Putamen (tissue), 1 donor: ENCODE results near the gene SLC2A6.

Source experiments
- DNase-seq: peaks from one replicate; pipeline ENCODE4 v3.0.0-alpha.2; 2016; ENCODE audit warnings: low spot score

SLC2A6 gene

DNA sequence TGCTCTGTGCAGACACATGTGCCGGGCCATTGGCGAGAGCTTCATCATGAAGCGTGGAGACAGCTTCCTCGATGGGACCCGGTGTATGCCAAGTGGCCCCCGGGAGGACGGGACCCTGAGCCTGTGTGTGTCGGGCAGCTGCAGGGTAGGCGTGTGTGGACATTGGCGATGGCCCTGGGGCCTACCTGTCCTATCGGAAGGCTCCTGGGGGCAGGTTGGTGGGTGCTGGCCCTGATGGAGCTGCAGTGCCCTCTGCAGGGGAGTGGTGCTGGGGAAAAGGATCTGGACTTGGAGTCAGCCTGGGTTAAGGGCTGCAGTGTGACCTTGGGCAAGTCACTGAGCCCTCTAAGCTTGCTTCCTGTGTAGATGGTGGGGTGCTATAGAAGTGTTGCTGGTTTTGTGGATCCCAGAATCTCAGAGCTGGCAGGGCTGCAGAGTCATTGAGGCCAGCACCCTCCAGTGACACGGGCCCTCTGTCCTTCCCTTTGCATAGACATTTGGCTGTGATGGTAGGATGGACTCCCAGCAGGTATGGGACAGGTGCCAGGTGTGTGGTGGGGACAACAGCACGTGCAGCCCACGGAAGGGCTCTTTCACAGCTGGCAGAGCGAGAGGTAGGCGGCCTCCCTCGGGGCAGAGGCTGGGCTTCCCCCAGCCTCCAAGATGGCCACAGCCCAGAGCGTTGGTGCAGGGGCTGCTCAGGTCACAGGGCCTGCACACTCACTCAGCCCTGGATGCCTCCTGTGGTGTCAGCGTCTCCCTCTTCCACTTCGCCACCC is 41.0 kb downstream of the SLC2A6 start:
- DNase-seq: no peak

DNA sequence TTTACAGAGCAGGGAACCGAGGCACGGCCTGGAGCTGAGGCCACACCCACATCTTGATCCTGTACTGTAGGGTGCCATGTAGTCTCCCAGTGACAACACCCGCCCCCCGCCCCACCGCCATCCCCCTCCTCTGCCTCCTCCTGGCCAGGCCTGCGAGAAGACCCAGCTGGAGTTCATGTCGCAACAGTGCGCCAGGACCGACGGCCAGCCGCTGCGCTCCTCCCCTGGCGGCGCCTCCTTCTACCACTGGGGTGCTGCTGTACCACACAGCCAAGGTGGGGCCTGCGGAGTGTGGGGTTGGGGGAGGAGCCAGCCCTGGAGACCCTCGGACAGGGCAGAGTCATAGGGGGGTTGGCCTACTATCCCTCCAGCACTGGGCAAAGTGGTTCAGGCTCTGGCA is 42.2 kb downstream of the SLC2A6 start:
- no peak for DNase-seq

DNA sequence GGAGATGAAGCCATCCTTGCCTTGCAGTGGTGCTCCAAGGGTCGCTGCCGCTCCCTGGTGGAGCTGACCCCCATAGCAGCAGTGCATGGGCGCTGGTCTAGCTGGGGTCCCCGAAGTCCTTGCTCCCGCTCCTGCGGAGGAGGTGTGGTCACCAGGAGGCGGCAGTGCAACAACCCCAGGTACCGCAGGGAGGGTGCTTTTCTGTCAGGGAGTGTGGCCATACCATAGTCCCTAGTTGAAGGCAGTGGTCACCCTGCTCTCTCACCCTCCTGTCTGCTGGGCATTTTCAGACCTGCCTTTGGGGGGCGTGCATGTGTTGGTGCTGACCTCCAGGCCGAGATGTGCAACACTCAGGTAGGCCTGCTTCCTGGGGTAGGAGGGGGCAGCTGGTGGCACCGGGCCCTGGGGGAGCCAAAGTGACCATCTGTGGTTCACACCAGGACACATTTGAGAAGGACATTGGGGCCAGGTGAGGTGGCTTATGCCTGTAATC is 45.5 kb downstream of the SLC2A6 start:
- no peak for DNase-seq

DNA sequence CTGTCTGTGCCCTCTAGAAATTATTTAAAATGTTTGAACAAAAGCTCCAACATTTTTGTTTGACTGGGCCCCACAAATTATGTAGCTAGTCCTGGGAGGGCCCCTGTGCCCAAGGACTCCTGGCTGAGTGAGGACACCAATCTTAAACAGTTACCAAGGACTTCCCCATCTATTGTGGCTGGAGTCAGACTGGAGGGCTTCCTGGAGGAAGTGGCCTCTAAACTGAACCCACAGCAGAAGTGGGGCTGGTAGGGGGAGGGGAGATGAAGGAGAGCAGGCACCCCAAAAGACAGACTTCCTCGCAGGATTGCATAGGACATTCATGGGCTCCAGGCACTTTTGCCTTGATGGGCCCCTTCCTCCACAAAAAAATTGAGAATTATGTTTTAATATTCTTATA is 48.7 kb downstream of the SLC2A6 start:
- no peak for DNase-seq

DNA sequence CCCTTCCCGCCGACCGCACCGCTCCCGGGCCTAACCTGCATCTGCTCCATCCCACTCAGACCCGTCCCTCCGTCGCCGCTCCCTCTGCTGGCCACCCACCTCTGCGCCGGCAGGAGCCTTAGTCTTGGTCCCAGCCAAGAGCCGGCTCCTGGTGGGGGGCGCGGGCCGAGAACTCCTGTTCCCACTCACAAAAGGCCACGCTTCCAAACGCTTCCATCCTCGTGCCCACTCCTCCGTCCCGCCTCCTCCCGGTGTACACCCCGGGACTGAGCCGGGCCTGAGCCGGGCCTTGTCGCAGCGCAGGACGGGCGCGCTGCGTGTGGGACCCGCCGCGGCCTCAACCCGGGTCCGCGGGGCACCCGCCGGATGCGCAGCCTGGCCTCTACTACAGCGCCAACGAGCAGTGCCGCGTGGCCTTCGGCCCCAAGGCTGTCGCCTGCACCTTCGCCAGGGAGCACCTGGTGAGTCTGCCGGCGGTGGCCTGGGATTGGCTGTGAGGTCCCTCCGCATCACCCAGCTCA is 49.2 kb downstream of the SLC2A6 start:
- no peak for DNase-seq

DNA sequence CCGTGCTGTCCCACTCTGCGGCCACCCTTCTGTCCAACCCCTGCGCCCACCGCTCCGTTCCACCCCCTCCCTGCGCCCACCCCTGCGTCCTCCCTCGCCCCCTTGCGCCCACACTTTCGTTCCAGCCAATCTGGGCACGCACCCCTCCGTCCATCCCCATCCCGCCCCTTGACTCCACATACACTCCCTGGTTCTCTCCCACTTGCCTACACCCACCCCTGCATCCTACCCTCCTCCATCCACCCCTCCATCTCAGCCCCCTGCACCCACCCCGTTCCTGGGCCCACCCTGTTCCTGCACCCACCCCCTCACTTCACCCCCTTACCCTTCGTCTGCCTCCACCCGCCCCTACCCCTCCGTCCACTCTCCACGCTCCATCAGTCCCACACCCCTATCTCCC is 49.7 kb downstream of the SLC2A6 start:
- no peak for DNase-seq

DNA sequence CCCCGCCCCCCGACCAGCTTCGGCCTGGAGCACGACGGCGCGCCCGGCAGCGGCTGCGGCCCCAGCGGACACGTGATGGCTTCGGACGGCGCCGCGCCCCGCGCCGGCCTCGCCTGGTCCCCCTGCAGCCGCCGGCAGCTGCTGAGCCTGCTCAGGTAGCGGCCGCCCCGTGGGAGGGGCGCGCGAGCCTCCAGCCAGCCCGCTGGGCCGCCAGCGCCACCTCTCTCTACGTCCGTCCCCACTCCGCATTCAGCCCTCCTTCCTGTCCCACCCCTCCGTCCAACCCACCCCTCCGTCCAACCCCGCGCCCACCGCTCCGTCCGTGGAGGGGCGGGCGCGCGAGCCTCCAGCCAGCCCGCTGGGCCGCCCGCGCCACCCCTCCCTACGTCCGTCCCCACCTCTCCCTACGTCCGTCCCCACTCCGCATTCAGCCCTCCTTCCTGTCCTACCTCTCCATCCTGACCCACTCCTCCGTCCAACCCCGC is 50.2 kb downstream of the SLC2A6 start:
- no peak for DNase-seq

DNA sequence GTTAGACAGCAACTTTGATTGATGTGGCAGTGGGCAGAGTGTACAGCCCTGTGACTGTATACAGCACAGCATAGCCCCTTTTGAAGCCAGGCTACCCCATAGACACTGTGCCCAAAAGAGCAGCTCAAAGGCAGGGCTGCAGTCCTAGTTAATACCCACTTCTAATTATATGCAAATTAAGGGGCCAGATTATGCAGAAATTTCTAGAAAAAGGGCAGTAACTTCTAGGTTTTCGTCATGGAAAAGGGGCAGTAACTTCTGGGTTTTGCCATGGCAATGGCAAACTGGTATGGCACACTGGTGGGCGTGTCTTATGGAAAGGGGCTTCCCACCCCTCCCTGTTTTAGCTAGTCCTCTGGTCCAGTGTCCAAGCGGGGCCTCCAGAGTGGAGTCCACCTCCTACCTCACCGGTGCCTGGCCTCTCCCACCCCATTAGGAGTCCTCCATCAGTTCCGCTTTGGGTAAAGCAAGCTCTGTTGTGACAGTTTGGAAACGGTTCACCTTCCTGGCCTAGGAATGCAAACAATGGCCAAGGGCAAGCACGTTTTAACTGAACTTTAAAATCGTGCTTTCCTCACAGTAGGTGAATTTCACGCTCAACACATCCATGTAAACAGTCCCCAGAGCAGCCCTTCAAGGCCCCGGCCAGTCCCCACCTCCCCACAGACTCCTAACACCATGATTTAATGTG is 51.1 kb downstream of the SLC2A6 start:
- DNase-seq: no peak

DNA sequence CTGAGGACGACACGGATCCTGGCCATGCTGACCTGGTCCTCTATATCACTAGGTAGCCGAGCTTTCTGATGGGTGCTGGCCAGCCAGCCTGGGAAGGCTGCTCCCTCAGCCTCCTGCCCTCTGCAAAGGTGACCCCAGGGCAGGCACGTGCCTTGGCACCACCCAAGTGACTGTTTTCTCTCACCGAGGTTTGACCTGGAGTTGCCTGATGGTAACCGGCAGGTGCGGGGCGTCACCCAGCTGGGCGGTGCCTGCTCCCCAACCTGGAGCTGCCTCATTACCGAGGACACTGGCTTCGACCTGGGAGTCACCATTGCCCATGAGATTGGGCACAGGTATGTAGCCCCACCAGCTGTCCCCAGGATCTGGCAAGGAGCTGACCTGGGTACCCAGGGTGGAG is 52.9 kb downstream of the SLC2A6 start:
- no peak for DNase-seq

DNA sequence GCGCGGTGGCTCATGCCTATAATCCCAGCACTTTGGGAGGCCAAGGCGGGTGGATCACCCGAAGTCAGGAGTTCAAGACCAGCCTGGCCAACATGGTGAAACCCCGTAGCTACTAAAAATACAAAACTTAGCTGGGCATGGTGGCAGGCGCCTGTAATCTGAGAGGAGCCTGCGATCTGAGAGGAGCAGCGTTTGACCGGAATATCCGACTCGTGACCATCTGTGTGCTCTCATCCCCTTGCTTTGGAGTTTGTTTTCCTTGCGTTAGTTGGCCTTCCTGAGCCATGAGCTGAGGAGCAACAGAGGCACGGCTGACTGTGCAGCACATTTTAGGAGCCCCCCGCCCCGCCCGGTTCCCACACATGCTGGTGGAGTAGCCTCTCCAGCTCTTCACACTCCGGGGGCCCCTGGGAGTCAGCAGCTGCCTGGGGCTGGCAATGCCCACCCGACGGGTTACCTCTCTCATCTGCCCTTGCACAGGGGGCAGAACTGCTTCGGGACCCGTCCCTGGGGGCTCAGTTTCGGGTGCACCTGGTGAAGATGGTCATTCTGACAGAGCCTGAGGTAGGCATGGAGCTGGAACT is 53.8 kb downstream of the SLC2A6 start:
- DNase-seq: no peak

DNA sequence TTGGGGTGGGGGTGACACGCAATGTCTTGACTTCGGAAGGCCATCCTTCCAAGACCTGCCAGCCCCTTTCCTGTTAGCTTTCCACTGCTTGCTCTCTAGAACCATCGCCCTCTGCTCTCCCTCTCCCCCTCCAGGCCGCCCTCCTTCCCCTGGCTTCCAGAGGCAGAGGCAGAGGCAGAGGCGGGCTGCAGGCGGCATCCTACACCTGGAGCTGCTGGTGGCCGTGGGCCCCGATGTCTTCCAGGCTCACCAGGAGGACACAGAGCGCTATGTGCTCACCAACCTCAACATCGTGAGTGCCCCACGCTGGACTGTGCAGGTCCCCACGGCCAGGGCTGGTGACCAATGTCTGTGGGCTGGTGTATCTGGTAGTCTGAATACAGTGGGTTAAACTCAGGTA is 54.7 kb downstream of the SLC2A6 start:
- DNase-seq: no peak

DNA sequence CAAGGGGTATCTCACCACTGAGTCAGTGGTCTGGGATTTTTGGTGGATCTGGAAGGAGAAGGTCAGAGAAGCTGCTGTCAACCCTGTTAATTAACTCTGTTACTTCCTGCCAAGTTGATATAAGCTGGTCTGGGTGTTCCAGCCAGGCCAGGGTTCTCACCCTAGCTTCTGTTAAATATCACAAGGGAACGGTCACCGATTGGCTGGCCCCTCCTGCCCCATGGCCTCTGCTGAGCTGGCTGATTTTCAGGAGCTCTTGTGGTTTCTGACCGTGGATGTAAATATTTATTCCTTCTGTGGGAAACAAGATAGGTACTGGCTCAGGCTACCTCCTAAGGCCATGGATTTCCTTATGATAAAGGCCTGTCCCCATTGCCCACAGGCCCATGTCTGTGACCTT is 55.7 kb downstream of the SLC2A6 start:
- no peak for DNase-seq

DNA sequence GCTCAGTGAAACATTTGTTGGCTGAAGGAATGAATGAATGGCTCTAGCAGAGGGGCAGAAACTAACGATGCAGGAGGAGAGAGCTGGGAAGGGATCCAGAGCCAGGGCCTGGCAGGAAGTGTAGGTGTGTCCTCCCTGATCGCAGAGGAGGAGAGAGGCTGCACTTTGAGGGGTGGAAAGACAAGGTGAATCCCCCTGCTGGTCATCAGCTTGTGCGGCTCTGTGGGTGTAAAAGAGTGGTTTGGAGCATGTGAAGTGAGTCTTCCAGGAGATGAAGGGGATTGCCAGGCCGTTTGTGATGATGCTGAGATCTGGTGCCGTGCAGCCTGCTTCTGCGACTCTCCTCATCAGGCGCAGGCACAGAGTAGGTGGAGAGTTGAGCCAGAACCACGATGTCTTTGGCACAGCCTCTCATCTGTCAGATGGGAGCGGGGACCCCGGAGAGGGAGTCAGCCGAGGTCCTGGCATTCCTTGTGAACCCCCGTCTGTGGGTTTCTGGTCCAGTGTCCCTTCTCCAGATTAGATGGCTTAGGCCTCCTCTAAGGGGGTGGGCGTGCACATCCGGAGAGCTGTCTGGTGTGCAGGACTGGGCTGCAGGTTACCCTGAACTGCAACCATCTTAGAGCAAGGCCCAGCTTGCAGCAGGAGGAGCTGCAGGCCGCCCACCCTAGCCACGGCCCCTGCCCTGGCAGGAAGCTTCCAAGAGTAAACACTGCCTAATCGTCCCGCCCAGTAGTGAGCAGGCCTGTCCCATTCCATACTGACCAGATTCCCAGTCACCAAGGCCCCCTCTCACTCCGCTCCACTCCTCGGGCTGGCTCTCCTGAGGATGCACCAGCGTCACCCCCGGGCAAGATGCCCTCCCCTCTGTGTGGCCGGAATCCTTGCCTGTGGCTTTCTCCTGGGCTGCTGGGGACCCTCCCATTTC is 57.0 kb downstream of the SLC2A6 start, which contains the start of gene ADAMTS13:
ADAMTS13 (plus strand) TSS at position 753 of the 928 bp plus-strand sequence; CDS start at position 830, 77 bp downstream.
- no peak for DNase-seq
